Stimulated activated naive CD8-positive, alpha-beta T cell treated with anti-CD3 and anti-CD28 coated beads, Interleukin-15, Interleukin-2, amounts not matched to agents 100 ng/mL and 50 ng/mL, for 24 hours (primary cell): ENCODE data around the gene PLA2G3.

Experiments used
- H3K27ac Mint-ChIP-seq: one replicate; pipeline ENCODE4 v1.8.0; 2021; ENCODE audit warnings: mild to moderate bottlenecking, mixed read lengths
- H3K27me3 Mint-ChIP-seq: one replicate; pipeline ENCODE4 v1.8.0; 2021; ENCODE audit warnings: mixed read lengths
- H3K36me3 Mint-ChIP-seq: one replicate; pipeline ENCODE4 v1.8.0; 2021; ENCODE audit warnings: low read depth, mixed read lengths
- H3K4me1 Mint-ChIP-seq: one replicate; pipeline ENCODE4 v1.8.0; 2021; ENCODE audit warnings: low read depth, mixed read lengths
- H3K4me3 Mint-ChIP-seq: one replicate; pipeline ENCODE4 v1.8.0; 2021; ENCODE audit warnings: mild to moderate bottlenecking, mixed read lengths
- H3K9me3 Mint-ChIP-seq: one replicate; pipeline ENCODE4 v1.8.0; 2021; ENCODE audit warnings: mixed read lengths

PLA2G3 gene

GRCh38 chr22:31093086-31093850 is 47.0 kb downstream of the PLA2G3 start:
- Mint-ChIP-seq H3K9me3 (no peaks in the 10 kb centered on the region), H3K4me1 (no peaks in the 10 kb centered on the region), H3K27me3 (no peaks in the 10 kb centered on the region), H3K27ac (no peak overlapping the region), H3K36me3 (no peaks in the 10 kb centered on the region), H3K4me3 (no peak overlapping the region)

- Mint-ChIP-seq H3K36me3 (no peaks in the 10 kb centered on the region), H3K27ac (no peak overlapping the region)
Observed at GRCh38 chr22:31092161-31092560, 48.1 kb downstream of the PLA2G3 start.

GRCh38 chr22:31091106-31091975 is 49.0 kb downstream of the PLA2G3 start:
- Mint-ChIP-seq H3K27ac (no peak overlapping the region), H3K4me3 (no peak overlapping the region), H3K36me3 (no peaks in the 10 kb centered on the region), H3K9me3 (no peaks in the 10 kb centered on the region), H3K27me3 (no peaks in the 10 kb centered on the region), H3K4me1 (no peaks in the 10 kb centered on the region)

More at GRCh38 chr22:31092161-31092560, 48.1 kb downstream of the PLA2G3 start:
- H3K4me3 Mint-ChIP-seq = no peak overlapping the region
- no peaks in the 10 kb centered on the region for H3K9me3 Mint-ChIP-seq
- H3K4me1 Mint-ChIP-seq = no peaks in the 10 kb centered on the region
- no peaks in the 10 kb centered on the region for H3K27me3 Mint-ChIP-seq

GRCh38 chr22:31090217-31091085 is 49.9 kb downstream of the PLA2G3 start:
- Mint-ChIP-seq H3K36me3 (no peaks in the 10 kb centered on the region), H3K27me3 (no peaks in the 10 kb centered on the region), H3K9me3 (no peaks in the 10 kb centered on the region), H3K4me3 (no peak overlapping the region), H3K4me1 (no peaks in the 10 kb centered on the region), H3K27ac (no peak overlapping the region)

- Mint-ChIP-seq H3K27me3 (no peaks in the 10 kb centered on the region), H3K9me3 (no peaks in the 10 kb centered on the region), H3K27ac (no peak overlapping the region), H3K4me3 (no peak overlapping the region), H3K36me3 (peaks cover under 1% of the 10 kb centered on the region), H3K4me1 (peaks cover 3% of the 10 kb centered on the region)
Observed at GRCh38 chr22:31089160-31090100, 50.9 kb downstream of the PLA2G3 start.

- no peaks in the 10 kb centered on the region for H3K9me3 Mint-ChIP-seq
- H3K4me3 Mint-ChIP-seq = no peak overlapping the region
- no peaks in the 10 kb centered on the region for H3K27me3 Mint-ChIP-seq
- H3K36me3 Mint-ChIP-seq = peaks cover 3% of the 10 kb centered on the region
- H3K27ac Mint-ChIP-seq = no peak overlapping the region
- peaks cover 13% of the 10 kb centered on the region for H3K4me1 Mint-ChIP-seq
Observed at GRCh38 chr22:31088233-31088986, 51.9 kb downstream of the PLA2G3 start.

- no peak overlapping the region for H3K4me3 Mint-ChIP-seq
- no peaks in the 10 kb centered on the region for H3K9me3 Mint-ChIP-seq
- no peak overlapping the region for H3K27ac Mint-ChIP-seq
- H3K36me3 Mint-ChIP-seq = peaks cover 3% of the 10 kb centered on the region
- no peaks in the 10 kb centered on the region for H3K27me3 Mint-ChIP-seq
- H3K4me1 Mint-ChIP-seq = peaks cover 19% of the 10 kb centered on the region
Observed at GRCh38 chr22:31087744-31088215, 52.5 kb downstream of the PLA2G3 start.

GRCh38 chr22:31086703-31087330 is 53.5 kb downstream of the PLA2G3 start:
- no peak overlapping the region for H3K27ac Mint-ChIP-seq
- no peak overlapping the region for H3K4me3 Mint-ChIP-seq
- peaks cover 3% of the 10 kb centered on the region for H3K36me3 Mint-ChIP-seq
- H3K27me3 Mint-ChIP-seq = no peaks in the 10 kb centered on the region
- H3K4me1 Mint-ChIP-seq = peaks cover 29% of the 10 kb centered on the region
- no peaks in the 10 kb centered on the region for H3K9me3 Mint-ChIP-seq

- Mint-ChIP-seq H3K4me3 (peak overlapping the region; percentile 92), H3K9me3 (no peaks in the 10 kb centered on the region), H3K27ac (no peak overlapping the region), H3K4me1 (peaks cover 33% of the 10 kb centered on the region), H3K27me3 (no peaks in the 10 kb centered on the region), H3K36me3 (peaks cover 3% of the 10 kb centered on the region)
Observed at GRCh38 chr22:31085928-31086327, 54.4 kb downstream of the PLA2G3 start.

- no peaks in the 10 kb centered on the region for H3K27me3 Mint-ChIP-seq
- peaks cover 3% of the 10 kb centered on the region for H3K36me3 Mint-ChIP-seq
- peak overlapping the region; percentile 85 for H3K27ac Mint-ChIP-seq
- no peaks in the 10 kb centered on the region for H3K9me3 Mint-ChIP-seq
- peak overlapping the region; percentile 92 for H3K4me3 Mint-ChIP-seq
- peaks cover 37% of the 10 kb centered on the region for H3K4me1 Mint-ChIP-seq
Observed at GRCh38 chr22:31085493-31085824, 54.8 kb downstream of the PLA2G3 start.

- Mint-ChIP-seq H3K27me3 (no peaks in the 10 kb centered on the region), H3K36me3 (peaks cover 3% of the 10 kb centered on the region), H3K4me3 (peak overlapping the region; percentile 92), H3K27ac (peak overlapping the region; percentile 86), H3K4me1 (peaks cover 39% of the 10 kb centered on the region), H3K9me3 (no peaks in the 10 kb centered on the region)
Observed at GRCh38 chr22:31084811-31085492, 55.4 kb downstream of the PLA2G3 start.
